HL-60/S4 treated with phorbol 12-myristate 13-acetate at 8.2 ng/mL for 4 days and 3 days (cell line): Measurements from ENCODE around the gene RAB6A.

Source experiments
- in situ Hi-C: fragments of 300-500 bp; cut with MboI; formaldehyde crosslinking; loops from 2 replicates; pipeline ENCODE4 v1.15.0; 2022; ENCODE audit warnings: low sequenced_read_pairs

RAB6A gene

GRCh38 chr11:73636249-73636648 lies 124.6 kb downstream of the RAB6A start:
- in situ Hi-C loops: no loop called here

- in situ Hi-C loops: no loop called here
Observed at GRCh38 chr11:73635721-73636120, 125.2 kb downstream of the RAB6A start.

- in situ Hi-C loops: no loop called here
Observed at GRCh38 chr11:73633999-73634398, 126.9 kb downstream of the RAB6A start.

- in situ Hi-C loops: no loop called here
Observed at GRCh38 chr11:73632996-73633395, 127.9 kb downstream of the RAB6A start.

GRCh38 chr11:73629907-73630306 lies 131.0 kb downstream of the RAB6A start:
- in situ Hi-C loops: no loop called here

- in situ Hi-C loops: no loop called here
Observed at GRCh38 chr11:73625696-73626318, 135.1 kb downstream of the RAB6A start.
